ENCODE data around the gene NPIPA5. TPM values are rescaled to one million over a fixed set of nuclear protein-coding genes. Genes with fewer than 3 reads are reported as not detected.
"Not testable (repeated sequence)": the region's sequence is repeated elsewhere in the genome, so short reads cannot be mapped to it uniquely, and the experiment has no call there.

The NPIPA5 gene
- total RNA-seq, 1 donor from 2014 or later, result 2.7 TPM

- DNase-seq, result not testable (repeated sequence)
These were observed 11.8 kb upstream of the NPIPA5 start for GRCh38 chr16:15389916-15390315.

GRCh38 chr16:15388060-15388459 lies 10.0 kb upstream of the NPIPA5 start:
- DNase-seq, result not testable (repeated sequence)

GRCh38 chr16:15382810-15383209 lies 4.7 kb upstream of the NPIPA5 start:
- DNase-seq, result not testable (repeated sequence)

- not testable (repeated sequence) for DNase-seq
These were observed 20.6 kb downstream of the NPIPA5 start for GRCh38 chr16:15357495-15357894.

GRCh38 chr16:15354846-15355245 lies 23.2 kb downstream of the NPIPA5 start:
- DNase-seq, result not testable (repeated sequence)

- not testable (repeated sequence) for DNase-seq
These were observed 25.2 kb downstream of the NPIPA5 start for GRCh38 chr16:15352852-15353251.

- DNase-seq, result not testable (repeated sequence)
These were observed 26.3 kb downstream of the NPIPA5 start for GRCh38 chr16:15351745-15352144.

- not testable (repeated sequence) for DNase-seq
These were observed 26.8 kb downstream of the NPIPA5 start for GRCh38 chr16:15351251-15351650.

- DNase-seq, result not testable (repeated sequence)
These were observed 29.4 kb downstream of the NPIPA5 start for GRCh38 chr16:15348721-15349120.

GRCh38 chr16:15342337-15342736 lies 35.8 kb downstream of the NPIPA5 start:
- not testable (repeated sequence) for DNase-seq

GRCh38 chr16:15338986-15339385 lies 39.1 kb downstream of the NPIPA5 start:
- DNase-seq, result not testable (repeated sequence)

GRCh38 chr16:15337974-15338605 lies 40.0 kb downstream of the NPIPA5 start:
- not testable (repeated sequence) for DNase-seq

- not testable (repeated sequence) for DNase-seq
These were observed 42.5 kb downstream of the NPIPA5 start for GRCh38 chr16:15335609-15336008.

GRCh38 chr16:15333969-15334368 lies 44.1 kb downstream of the NPIPA5 start:
- DNase-seq, result not testable (repeated sequence)

- DNase-seq, result not testable (repeated sequence)
These were observed 47.1 kb downstream of the NPIPA5 start for GRCh38 chr16:15330978-15331377.

GRCh38 chr16:15324954-15325353 lies 53.1 kb downstream of the NPIPA5 start:
- DNase-seq, result not testable (repeated sequence)

- DNase-seq, result not testable (repeated sequence)
These were observed 54.7 kb downstream of the NPIPA5 start for GRCh38 chr16:15323373-15323772.

GRCh38 chr16:15321221-15321620 lies 56.9 kb downstream of the NPIPA5 start:
- DNase-seq, result not testable (repeated sequence)

- not testable (repeated sequence) for DNase-seq
These were observed 63.5 kb downstream of the NPIPA5 start for GRCh38 chr16:15314562-15314961.

Other genes with a start within 250 kb of the NPIPA5 start
- 19.3 TPM for gene MPV17L, start 17.5 kb upstream of the NPIPA5 start, total RNA-seq
- gene BMERB1, start 56.3 kb upstream of the NPIPA5 start, total RNA-seq, result 81.6 TPM

All from occipital lobe (tissue), 2 donors.